ENCODE results near the gene DACT2.

- TF ChIP-seq CTCF (IDR thresholded peaks at IDR 0.05) (no peak), POLR2A (IDR thresholded peaks at IDR 0.05) (no peak)
Measured at GRCh38 chr6:168338777-168339176, 19.2 kb upstream of the DACT2 start.

Data from thyroid gland (tissue), 4 donors.